KOPT-K1 (cell line): ENCODE results near the gene HNRNPLL.

Experiments
- H3K27ac ChIP-seq: fragments of 200-600 bp; sonication (generic); 2 replicates; pipeline ENCODE4 v1.5.1; 2016; ENCODE audit warnings: antibody characterized with exemption, mild to moderate bottlenecking, low read depth, low read length; ENCODE audit not compliant: poor library complexity, severe bottlenecking
- H3K36me3 ChIP-seq: fragments of 200-600 bp; sonication (generic); 2 replicates; pipeline ENCODE4 v1.5.1; 2017; ENCODE audit warnings: antibody characterized with exemption, mild to moderate bottlenecking, low read length, moderate library complexity; ENCODE audit not compliant: insufficient read depth
- H3K9me3 ChIP-seq: fragments of 200-600 bp; sonication (generic); 2 replicates; pipeline ENCODE4 v1.5.1; 2017; ENCODE audit warnings: antibody characterized with exemption, low read length, mild to moderate bottlenecking; ENCODE audit not compliant: insufficient read depth, poor library complexity, severe bottlenecking

Gene HNRNPLL

DNA sequence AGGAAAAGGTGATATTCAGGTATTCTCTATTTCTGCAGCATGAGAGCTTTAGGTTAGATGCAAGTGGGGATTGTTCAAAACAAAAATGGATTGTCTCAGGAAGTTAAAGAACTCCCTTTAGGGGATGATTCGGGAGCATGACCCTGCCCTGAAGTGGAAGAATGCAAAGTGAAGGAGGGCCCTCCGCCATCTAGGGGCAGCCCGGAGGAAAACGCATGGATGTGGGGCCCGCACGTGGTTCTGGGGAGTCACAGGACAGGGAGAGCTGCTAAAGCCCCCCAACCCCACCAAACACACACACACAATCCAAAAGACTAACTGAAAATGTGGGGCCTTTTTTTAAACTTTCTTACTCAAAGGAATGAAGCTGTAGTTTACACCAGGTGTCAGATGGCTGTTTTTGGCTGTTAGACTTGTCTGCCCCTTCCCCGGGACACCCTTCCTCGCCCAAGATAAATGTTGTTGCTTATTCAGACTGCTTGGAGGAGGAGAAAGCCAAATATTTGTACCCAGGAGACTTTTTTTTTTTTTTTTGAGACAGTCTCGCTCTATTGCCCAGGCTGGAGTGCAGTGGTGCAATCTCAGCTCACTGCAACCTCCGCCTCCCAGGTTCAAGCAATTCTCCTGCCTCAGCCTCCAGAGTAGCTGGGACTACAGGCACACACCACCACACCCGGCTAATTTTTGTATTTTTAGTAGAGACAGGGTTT lies 78.8 kb downstream of the HNRNPLL start:
- no peak overlapping the region for H3K27ac ChIP-seq

DNA sequence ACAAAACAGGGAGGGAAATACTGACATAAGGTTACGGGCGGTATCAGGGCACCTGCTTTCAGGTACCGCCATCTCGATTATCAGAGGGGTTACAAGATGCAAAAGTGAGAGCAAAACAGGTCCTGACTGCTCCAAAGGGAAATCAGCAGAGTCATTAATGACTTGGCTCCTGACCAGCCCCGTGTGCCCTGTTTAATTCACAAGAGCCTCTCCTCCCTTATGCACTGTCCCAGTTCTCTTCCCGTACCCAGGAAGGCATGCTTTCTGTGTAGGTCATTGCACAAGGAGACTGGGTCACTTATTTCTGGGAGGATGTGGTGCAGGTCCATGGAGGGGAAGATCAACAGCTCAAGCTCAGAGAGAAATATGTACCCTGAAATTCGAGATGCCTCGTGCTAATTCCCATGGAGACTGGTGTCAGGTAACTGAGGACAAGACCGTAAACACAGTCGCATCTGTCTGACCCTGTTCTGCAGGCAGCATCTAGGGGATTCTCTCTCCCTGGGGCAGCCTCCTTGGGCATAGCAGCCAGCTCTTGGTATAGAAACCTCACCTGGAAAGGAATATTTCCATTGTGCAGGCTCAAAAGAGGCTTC lies 79.9 kb downstream of the HNRNPLL start:
- Histone ChIP-seq H3K36me3 (no peaks in the 10 kb centered on the region), H3K27ac (no peak overlapping the region), H3K9me3 (no peaks in the 10 kb centered on the region)

More for the DNA sequence above, 78.8 kb downstream of the HNRNPLL start:
- Histone ChIP-seq H3K36me3 (no peaks in the 10 kb centered on the region), H3K9me3 (no peaks in the 10 kb centered on the region)

DNA sequence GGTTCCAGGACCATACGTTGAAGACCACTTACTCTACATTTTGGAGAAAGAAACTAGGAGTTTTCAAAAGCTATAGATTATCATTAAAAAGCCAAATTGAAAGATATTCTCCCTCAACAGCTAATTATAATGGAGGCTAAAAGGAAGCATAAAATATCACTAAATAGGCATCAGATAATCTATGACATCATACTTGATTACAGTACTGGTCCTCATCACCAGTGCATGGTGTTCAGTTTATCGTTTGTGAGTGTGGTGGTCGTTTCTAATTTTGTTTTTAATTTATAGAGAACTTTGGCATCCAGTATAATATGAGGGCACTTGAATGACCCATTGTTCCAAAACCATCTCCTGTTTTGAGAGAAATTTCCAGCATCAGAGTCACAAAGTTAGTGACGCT lies 80.9 kb downstream of the HNRNPLL start:
- Histone ChIP-seq H3K36me3 (no peaks in the 10 kb centered on the region), H3K9me3 (no peaks in the 10 kb centered on the region), H3K27ac (no peak overlapping the region)

DNA sequence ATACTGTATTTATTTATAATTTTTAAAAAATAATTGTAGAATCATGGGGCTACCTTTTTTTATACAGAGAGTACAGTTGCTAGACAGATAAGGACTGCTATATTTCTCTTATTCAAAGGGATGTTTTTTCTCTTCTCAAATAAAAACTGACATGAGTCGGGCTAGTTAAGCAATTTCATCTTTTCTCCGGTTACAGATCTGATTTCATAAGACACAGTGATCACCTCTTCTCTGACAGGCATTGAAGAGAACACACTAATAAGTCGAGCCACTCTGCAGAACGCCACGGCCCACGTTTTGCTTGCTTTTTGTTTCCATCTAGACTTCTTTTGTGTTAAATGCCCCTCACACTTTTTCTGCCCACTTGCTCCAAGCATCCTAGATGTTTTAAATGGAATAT lies 85.4 kb downstream of the HNRNPLL start:
- Histone ChIP-seq H3K36me3 (no peaks in the 10 kb centered on the region), H3K9me3 (no peaks in the 10 kb centered on the region), H3K27ac (no peak overlapping the region)

DNA sequence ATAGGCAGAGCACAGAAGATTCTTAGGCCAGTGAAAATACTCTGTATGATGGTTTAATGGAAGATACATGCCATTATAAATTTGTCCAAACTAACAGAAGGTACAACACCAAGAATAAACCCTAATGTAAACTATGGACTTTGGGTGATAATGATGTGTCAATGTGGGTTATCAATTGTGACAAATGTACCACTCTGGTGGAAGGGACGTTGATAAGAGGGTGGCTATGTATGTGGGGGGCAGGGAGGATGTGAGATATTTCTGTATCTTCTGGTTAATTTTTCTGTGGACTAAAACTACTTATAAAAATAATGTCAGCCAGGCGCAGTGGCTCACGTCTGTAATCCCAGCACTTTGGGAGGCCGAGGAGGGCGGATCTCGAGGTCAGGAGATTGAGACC lies 86.2 kb downstream of the HNRNPLL start:
- Histone ChIP-seq H3K27ac (no peak overlapping the region), H3K36me3 (no peaks in the 10 kb centered on the region), H3K9me3 (no peaks in the 10 kb centered on the region)

DNA sequence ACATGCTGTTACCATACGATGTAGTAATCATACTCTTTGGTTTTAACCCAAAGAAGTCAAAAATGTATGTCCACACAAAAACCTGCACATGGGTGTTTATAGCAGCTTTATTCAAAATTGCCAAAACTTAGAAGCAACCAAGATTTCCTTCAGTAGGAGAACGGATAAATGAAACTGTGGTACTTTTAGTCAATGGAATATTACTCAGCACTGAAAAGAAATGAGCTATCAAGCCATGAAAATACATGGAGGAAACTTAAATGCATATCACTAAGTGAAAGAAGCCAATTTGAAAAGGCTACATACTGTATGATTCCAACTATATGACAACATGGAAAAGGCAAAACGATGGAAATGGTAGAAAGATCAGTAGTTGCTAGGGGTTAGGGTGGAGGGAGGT lies 86.6 kb downstream of the HNRNPLL start:
- Histone ChIP-seq H3K9me3 (no peaks in the 10 kb centered on the region), H3K27ac (no peak overlapping the region), H3K36me3 (no peaks in the 10 kb centered on the region)

DNA sequence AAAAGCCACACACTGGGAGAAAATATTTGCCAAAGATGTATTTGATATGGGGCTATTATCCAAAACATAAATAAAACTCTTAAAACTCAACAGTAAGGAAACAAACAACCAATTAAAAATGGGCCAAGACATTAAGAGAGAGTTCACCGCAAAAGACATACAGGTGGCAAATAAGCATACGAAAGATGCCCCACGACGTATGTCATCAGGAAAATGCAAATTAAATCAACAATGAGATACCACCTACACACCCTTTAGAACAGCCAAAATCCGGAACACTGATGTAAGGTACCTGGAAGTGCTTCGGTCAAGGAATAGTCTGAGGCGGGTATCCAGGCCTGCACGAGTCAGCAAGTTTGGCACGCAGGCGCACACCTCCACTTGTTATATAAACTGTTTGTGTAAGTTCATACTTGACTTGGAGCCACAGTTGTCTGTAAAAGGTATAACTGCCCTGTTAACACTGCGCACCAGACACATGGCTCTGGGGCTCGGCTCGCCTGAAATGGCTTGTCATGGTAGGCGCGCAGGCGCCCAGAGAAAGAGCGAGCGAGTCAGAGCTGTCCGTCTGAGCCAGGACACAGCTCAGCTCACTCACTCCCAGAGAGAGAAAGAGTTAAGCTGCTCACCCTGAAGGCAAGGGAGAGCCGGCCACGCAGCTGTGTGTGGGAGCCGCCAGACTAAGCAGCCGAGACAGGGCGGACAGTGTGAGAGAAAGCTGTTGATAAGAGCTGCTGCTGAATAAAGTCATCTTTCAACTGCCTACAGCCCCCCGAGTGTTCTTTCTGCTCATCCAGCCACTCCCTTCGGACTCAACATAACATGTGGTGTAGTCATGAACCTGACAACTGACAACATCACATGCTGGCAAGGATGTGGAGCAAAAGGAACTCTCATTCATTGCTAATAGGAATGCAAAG lies 87.3 kb downstream of the HNRNPLL start:
- Histone ChIP-seq H3K27ac (no peak overlapping the region), H3K36me3 (no peaks in the 10 kb centered on the region), H3K9me3 (no peaks in the 10 kb centered on the region)

DNA sequence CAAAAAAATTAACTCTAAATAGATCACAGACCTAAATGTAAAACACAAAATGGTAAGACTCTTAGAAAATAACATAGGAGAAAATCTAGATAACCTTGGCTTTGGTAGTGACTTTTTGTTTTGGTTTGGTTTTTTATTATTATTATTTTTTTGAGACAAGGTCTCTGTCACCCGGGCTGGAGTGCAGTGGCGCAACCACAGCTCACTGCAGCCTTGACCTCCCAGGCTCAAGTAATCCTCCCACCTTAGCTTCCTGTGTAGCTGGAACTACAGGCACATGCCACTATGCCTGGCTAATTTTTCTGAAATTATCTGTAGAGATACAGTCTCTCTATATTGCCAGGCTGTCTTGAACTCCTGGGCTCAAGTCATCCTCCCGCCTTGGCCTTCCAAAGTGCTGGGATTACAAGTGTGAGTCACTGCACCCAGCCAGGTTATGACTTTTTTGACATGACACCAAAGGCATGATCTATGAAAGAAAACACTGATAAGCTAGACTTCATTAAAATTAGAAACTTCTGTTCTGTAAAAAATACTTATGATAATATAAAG lies 88.0 kb downstream of the HNRNPLL start:
- no peak overlapping the region for H3K27ac ChIP-seq
- H3K9me3 ChIP-seq: no peaks in the 10 kb centered on the region
- H3K36me3 ChIP-seq: no peaks in the 10 kb centered on the region

DNA sequence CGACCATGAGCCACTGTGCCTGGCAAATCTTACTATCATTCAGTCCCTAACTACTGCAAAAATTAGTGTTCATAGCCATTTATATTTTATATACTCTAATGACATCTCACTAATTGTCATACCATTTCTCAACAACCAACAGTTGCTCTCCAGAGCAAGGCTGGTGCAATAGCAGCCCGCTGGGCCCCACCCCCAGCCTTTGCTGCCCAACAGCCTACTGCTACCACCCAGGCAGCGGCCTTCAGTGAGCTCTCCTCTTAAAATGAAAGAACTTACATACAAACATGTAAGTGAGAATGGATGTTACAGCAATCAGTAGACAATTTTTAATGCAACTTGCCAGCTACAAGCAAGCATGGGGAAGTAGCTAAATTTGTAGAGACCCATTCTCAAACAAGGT lies 90.5 kb downstream of the HNRNPLL start:
- Histone ChIP-seq H3K27ac (no peak overlapping the region), H3K36me3 (no peaks in the 10 kb centered on the region), H3K9me3 (no peaks in the 10 kb centered on the region)
